HCEC 1CT (cell line): Measurements from ENCODE around the gene CXXC5.
A peak's percentile ranks its signal among the peaks of the same experiment; 100 is the strongest.
"Not testable (repeated sequence)": the region's sequence is repeated elsewhere in the genome, so short reads cannot be mapped to it uniquely, and the experiment has no call there.

ENCODE experiments used
- DNase-seq: peaks from one replicate; pipeline ENCODE4 v3.0.0-alpha.2; 2017

CXXC5 gene

DNA sequence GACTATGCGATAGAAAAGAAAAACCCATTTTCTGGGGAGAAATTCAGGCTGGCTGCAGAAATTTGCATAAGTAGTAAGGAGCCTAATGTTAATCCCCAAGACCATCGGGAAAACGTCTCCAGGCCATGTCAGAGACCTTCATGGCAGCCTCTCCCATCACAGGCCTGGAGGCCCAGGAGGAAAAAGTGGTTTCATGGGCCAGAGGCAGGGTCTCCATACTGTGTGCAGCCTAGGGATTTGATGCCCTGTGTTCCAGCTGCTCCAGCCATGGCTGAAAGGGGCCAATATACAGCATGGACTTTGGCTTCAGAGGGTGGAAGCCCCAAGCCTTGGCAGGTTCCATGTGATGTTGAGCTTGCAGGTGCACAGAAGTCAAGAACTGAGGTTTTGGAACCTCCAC is 71.8 kb downstream of the CXXC5 start:
- not testable (repeated sequence) for DNase-seq

DNA sequence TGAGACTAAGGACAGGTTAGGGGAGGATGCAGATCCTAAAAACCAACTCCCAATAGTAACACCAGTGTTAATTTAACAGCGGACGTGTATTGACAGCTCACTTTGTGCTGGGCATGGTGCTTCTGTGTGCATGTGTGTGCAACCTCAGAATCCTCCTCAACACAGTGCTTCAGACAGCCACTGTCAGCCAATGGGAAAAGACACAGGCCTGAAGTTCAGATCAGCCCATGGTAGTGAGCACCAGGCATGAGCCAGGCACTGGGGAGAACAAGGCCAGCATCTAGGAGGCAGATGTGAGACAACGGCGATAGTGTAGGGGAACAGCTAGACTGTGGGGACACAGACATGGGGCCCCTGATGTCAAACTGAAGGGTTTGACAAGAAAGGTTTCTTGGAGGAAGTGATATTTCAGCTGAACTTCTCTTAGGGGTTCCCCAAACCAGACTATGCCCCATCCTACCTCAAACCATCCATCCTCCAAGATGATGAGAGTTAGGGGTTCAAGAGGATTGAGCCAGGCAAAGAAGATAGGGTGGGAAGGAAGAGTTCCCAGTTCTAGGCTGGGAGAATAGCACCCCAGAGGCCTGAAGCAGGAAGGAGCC is 75.9 kb downstream of the CXXC5 start:
- no peak for DNase-seq

DNA sequence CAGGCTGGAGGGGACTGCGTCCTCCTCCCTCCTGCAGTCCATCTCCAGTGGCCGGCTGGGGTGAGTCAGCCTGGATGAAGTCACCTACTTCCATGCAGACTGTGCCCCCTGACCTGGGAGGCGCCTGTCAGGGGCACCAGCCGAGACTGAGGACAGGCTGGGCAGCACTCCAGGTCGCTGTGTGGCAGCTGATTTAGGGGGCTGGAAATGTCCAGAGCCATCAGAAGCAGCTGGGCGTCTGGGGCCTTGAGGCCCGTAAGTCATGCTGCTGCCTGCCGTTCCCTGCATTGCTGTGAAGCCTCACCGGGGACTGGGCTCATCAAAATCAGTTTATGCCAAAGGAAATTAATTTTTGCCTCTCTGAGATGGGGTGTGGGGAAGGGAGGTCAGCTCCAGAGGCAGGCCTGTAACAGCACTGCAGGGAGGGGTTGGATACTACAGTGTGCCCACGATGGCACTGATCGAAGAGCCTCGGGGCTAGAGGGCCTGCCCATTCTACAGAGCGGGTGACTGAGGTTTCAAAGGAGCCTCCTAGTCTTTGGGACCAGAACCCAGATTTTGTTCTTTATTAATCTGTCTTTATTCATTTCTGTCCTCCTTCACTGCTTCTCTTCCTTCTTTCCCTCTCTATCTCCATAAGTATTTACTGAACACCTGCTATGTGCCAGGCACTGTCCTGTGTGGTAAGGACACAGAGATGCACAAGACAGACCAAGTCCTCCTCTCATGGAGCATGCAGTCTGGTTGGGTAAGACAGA is 77.1 kb downstream of the CXXC5 start:
- peak; percentile 73 for DNase-seq

DNA sequence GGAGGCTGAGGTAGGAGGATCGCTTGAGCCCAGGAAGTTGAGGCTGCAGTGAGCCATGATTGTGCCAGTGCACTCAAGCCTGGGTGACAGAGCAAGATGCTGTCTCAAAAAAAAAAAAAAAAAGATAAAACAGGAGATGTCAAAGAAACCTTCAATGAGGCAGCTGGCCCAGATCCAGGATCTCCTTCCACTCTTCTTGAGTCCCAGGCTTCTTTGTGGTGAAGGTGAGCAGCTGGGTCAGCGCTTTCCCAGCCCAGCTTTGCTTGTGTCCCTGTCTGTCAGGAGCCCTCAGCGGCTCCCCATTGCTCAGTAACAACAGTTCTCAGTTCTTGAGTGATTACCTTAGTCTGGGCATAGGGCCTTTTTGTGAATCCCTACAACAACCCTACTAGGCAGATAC is 78.1 kb downstream of the CXXC5 start:
- no peak for DNase-seq

DNA sequence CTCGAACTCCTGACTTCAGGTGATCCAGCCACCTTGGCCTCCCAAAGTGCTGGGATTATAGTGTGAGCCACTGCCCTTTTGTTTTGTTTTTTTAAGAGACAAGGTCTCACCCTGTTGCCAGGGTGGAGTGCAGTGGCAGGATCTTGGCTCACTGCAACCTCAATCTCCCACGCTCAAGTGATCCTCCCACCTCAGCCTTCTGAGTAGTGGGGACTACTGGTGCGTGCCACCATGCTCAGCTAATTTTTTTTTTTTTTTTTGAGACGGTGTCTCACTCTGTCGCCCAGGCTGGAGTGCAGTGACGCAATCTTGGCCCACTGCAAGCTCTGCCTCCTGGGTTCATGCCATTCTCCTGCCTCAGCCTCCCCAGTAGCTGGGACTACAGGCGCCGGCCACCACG is 79.5 kb downstream of the CXXC5 start:
- not testable (repeated sequence) for DNase-seq

DNA sequence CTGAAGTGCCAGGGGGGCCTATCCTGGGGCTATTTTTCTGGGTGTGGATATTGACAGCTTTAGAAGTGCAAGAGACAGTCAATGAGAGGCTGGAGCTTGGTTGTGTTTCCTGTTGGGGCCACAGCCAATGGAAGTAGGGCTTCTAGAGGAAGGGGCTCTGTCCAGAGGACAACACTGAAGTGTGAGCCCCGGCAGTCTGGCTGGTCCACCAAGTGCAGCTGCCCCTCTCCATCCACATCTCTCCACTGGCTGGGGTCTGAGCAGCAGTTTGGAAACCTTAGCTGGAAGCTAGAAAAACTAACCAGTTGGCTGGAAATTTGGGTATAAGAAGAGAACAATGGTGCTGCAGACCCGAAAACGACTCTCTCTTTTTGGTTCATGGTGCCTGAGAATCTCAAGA is 83.1 kb downstream of the CXXC5 start:
- DNase-seq, result no peak

DNA sequence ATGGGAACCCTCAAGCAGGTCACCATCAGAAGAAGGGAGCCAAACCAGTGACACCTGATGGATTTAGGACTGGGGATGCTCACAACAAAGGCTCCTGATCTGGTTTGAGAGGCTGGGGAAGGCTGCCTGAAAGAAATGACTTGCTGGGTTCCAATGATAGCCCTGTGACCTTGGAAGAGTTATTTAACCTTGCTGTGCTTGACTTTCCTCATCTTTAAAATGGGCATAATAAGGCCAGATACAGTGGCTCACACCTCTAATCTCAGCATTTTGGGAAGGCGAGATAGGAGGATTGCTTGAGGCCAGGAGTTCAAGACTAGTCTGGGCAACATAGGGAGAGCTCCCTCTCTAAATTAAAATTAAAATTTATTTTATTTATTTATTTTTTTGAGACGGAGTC is 83.9 kb downstream of the CXXC5 start:
- DNase-seq, result no peak

DNA sequence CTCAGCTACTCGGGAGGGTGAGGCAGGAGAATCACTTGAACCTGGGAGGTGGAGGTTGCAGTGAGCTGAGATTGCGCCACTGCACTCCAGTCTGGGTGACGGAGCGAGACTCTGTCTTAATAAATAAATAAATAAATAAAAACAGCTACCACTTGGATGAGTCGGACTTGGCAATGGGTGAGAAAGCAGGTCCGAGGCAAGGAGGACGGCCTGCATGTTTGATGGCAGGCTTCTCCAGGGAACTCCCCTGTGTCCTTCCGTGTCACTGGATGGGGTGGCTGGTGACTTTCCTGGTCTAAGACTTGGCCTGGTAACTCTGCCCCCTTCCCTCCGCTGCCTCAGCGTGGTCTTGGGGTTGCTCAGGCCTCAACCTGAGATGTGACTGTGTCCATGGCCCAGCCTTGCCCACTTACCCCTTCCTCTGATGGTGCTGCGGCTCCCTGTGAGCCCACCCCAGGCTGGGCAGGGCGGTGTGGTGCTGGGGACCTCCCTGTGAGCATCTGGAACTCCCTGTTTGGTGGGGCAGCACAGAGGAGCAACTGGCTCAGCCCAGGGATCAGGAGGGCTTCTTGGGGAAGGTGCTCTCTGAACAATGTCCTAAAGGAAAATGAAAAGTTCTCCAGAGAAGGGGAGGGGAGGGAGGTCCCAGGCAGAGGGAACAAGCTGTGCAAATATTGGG is 85.0 kb downstream of the CXXC5 start:
- DNase-seq, result no peak
